Gastroesophageal sphincter (tissue), 4 donors: Measurements from ENCODE around the gene TEDDM1. TPM values are rescaled to one million over a fixed set of nuclear protein-coding genes. Genes with fewer than 3 reads are reported as not detected.

Experiments
- ATAC-seq: fragments of 150-250 bp; one replicate; pipeline ENCODE4 v1.9.1; 2016; ENCODE audit warnings: mild to moderate bottlenecking, moderate library complexity
- H3K27ac ChIP-seq, 4 donors: fragments of 200-600 bp; sonication (generic) in 3 of 4; 1 replicate in 3 of 4; 2 replicates in 1 of 4; pipeline ENCODE4 v1.5.1; 2016 to 2019
- H3K27me3 ChIP-seq: fragments of 200-600 bp; sonication (generic); one replicate; pipeline ENCODE4 v1.5.1; 2019
- H3K36me3 ChIP-seq, 2 donors: fragments of 200-600 bp; sonication (generic); one replicate each; pipeline ENCODE4 v1.5.1; 2019; ENCODE audit warnings: control low read depth in 1 of 2
- H3K4me1 ChIP-seq, 3 donors: fragments of 200-600 bp; sonication (generic); 1 replicate in 2 of 3; 2 replicates in 1 of 3; pipeline ENCODE4 v1.5.1; 2016 to 2019; ENCODE audit warnings: control low read depth in 2 of 3
- H3K4me3 ChIP-seq, 2 donors: fragments of 200-600 bp; sonication (generic); one replicate each; pipeline ENCODE4 v1.5.1; 2019; ENCODE audit warnings: mild to moderate bottlenecking in 1 of 2, moderate library complexity in 1 of 2
- H3K9me3 ChIP-seq, 3 donors: fragments of 200-600 bp; sonication (generic); one replicate each; pipeline ENCODE4 v1.5.1; 2017 to 2019; ENCODE audit warnings: control low read depth in 2 of 3
- EP300 ChIP-seq: sonication (generic); formaldehyde crosslinking; IDR thresholded peaks from one replicate; pipeline ENCODE4 v1.6.1; 2017; ENCODE audit warnings: antibody characterized with exemption, mild to moderate bottlenecking
- POLR2A ChIP-seq, 2 donors: fragments of 450-650 bp; IDR thresholded peaks; one replicate each; pipeline ENCODE4 v1.6.1; 2017; ENCODE audit warnings: antibody characterized with exemption in 2 of 2, mild to moderate bottlenecking in 2 of 2, moderate library complexity in 1 of 2
- POLR2AphosphoS5 ChIP-seq: sonication (generic); formaldehyde crosslinking; IDR thresholded peaks from one replicate; pipeline ENCODE4 v1.6.1; 2017; ENCODE audit warnings: antibody characterized with exemption
- WGBS, 2 donors: methylation state at CpG; one replicate each; pipeline ENCODE4 v1.1.5; 2018; ENCODE audit warnings: low coverage in 1 of 2; 5-methylcytosine and 5-hydroxymethylcytosine counted together
- total RNA-seq, 4 donors: library from RNA; depleted of rRNA; stranded (reverse); fragments of >200 nt; gene quantifications; one replicate each; pipeline ENCODE4 v1.1.0, GENCODE V29; 2016
- TF ChIP-seq, protein P1 (sequence below), 4 experiments: fragments of 200-600 bp in 2 of 4; fragments of 450-650 bp in 2 of 4; sonication (generic) in 1 of 4; IDR thresholded peaks; one replicate each; pipeline ENCODE4 v1.5.1; 2017 to 2019; ENCODE audit warnings: antibody characterized with exemption in 4 of 4, mild to moderate bottlenecking in 2 of 4, moderate library complexity in 2 of 4

TEDDM1 gene
- total RNA-seq, 4 donors from 2014 or later: not detected

- Histone ChIP-seq H3K36me3 (no peaks in the 10 kb centered on the region), H3K27ac (no peak overlapping the region), H3K4me3 (no peak overlapping the region), H3K9me3 (no peaks in the 10 kb centered on the region), H3K27me3 (no peaks in the 10 kb centered on the region), H3K4me1 (peaks cover 0 to 20% (median 5%) of the 10 kb centered on the region in 3 donors)
- ATAC-seq: no peak
- WGBS, 2 donors: 76% methylated on average over 2 of the region's 2 CpGs; no CpG with 5 or more reads in 1 of the 2 donors
- no peak for TF ChIP-seq EP300
- no peak for TF ChIP-seq POLR2A (IDR thresholded peaks at IDR 0.05)
- TF ChIP-seq POLR2AphosphoS5: no peak
- TF ChIP-seq, protein P1, sequence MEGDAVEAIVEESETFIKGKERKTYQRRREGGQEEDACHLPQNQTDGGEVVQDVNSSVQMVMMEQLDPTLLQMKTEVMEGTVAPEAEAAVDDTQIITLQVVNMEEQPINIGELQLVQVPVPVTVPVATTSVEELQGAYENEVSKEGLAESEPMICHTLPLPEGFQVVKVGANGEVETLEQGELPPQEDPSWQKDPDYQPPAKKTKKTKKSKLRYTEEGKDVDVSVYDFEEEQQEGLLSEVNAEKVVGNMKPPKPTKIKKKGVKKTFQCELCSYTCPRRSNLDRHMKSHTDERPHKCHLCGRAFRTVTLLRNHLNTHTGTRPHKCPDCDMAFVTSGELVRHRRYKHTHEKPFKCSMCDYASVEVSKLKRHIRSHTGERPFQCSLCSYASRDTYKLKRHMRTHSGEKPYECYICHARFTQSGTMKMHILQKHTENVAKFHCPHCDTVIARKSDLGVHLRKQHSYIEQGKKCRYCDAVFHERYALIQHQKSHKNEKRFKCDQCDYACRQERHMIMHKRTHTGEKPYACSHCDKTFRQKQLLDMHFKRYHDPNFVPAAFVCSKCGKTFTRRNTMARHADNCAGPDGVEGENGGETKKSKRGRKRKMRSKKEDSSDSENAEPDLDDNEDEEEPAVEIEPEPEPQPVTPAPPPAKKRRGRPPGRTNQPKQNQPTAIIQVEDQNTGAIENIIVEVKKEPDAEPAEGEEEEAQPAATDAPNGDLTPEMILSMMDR (IDR thresholded peaks at IDR 0.05): no peak
Measured at GRCh38 chr1:182366596-182366995, 33.9 kb downstream of the TEDDM1 start.

- 72 to 79% methylated on average over 3 to 5 of the region's 7 CpGs for WGBS, 2 donors
- ATAC-seq: no peak
- Histone ChIP-seq H3K27me3 (no peaks in the 10 kb centered on the region), H3K36me3 (no peaks in the 10 kb centered on the region), H3K4me1 (peaks cover 0 to 7% (median 0%) of the 10 kb centered on the region in 3 donors), H3K4me3 (no peak overlapping the region), H3K27ac (no peak overlapping the region), H3K9me3 (no peaks in the 10 kb centered on the region)
- TF ChIP-seq, protein P1 (IDR thresholded peaks at IDR 0.05): no peak
- TF ChIP-seq EP300 (no peak), POLR2AphosphoS5 (no peak), POLR2A (IDR thresholded peaks at IDR 0.05) (no peak)
Measured at GRCh38 chr1:182359645-182360044, 40.8 kb downstream of the TEDDM1 start.

DNA sequence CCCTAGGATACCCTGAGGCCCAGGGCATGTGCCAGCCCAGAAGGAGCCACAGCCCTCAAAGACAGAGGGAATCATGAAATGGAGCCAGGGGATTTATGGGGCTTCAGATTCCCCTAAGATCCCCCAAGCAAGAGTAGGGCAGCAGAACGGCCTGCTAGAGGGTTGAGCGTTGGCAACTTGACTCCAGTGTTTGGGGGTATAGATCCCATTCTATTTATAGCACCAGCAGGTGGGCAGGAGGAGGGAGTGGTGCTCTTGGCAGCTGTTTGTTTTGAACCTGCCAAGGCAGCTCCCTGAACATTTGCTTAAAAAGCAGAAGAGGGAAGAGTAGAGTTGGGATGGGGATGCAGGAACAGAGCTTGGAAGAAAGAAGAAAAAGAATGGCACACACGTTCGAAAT, 42.6 kb downstream of the TEDDM1 start:
- no peak for ATAC-seq
- H3K36me3 ChIP-seq: no peaks in the 10 kb centered on the region
- WGBS, 2 donors: 58 to 77% methylated on average over 4 of the region's 4 CpGs

GRCh38 chr1:182357171-182357570, 43.3 kb downstream of the TEDDM1 start:
- Histone ChIP-seq H3K9me3 (no peaks in the 10 kb centered on the region), H3K27me3 (no peaks in the 10 kb centered on the region), H3K27ac (no peak overlapping the region), H3K36me3 (no peaks in the 10 kb centered on the region), H3K4me1 (peaks cover 0 to 15% (median 0%) of the 10 kb centered on the region in 3 donors), H3K4me3 (no peak overlapping the region)
- WGBS, 2 donors: 77 to 78% methylated on average over 2 of the region's 2 CpGs
- TF ChIP-seq POLR2AphosphoS5 (no peak), POLR2A (IDR thresholded peaks at IDR 0.05) (no peak), EP300 (no peak)
- TF ChIP-seq, protein P1 (IDR thresholded peaks at IDR 0.05): no peak
- no peak for ATAC-seq

More for the DNA sequence above, 42.6 kb downstream of the TEDDM1 start:
- Histone ChIP-seq H3K9me3 (no peaks in the 10 kb centered on the region), H3K4me3 (no peak overlapping the region), H3K27me3 (no peaks in the 10 kb centered on the region), H3K27ac (no peak overlapping the region), H3K4me1 (peaks cover 0 to 7% (median 0%) of the 10 kb centered on the region in 3 donors)
- TF ChIP-seq, protein P1 (IDR thresholded peaks at IDR 0.05): no peak
- TF ChIP-seq POLR2A (IDR thresholded peaks at IDR 0.05): no peak

DNA sequence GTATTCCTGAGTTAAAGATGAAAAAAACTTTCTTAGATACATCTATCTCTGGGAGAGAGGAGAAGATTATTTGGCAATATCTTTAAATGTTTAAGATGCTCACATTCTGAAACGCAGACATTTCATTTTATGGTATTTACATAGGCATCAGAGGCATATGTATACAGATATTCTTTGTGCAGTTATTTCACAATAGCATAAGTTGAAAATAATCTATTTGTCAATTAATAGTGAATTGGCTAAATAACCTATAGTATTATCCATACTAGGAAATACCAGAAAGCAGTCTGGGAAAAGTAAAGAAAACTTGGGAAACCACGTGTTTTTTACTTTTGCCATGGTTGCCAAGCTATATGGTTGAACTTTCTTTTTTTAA, 44.8 kb downstream of the TEDDM1 start:
- TF ChIP-seq, protein P1 (IDR thresholded peaks at IDR 0.05): no peak
- TF ChIP-seq POLR2A (IDR thresholded peaks at IDR 0.05) (no peak), POLR2AphosphoS5 (no peak), EP300 (no peak)
- H3K36me3 ChIP-seq: no peaks in the 10 kb centered on the region
- H3K27ac ChIP-seq: no peak overlapping the region
- ATAC-seq: no peak
- H3K9me3 ChIP-seq: no peaks in the 10 kb centered on the region
- no peak overlapping the region for H3K4me3 ChIP-seq
- WGBS, 2 donors: 90 to 100% methylated on average over 2 of the region's 2 CpGs
- H3K4me1 ChIP-seq: peaks cover 0 to 29% (median 3%) of the 10 kb centered on the region in 3 donors
- no peaks in the 10 kb centered on the region for H3K27me3 ChIP-seq
